ENCODE results near the gene BEGAIN. TPM values are rescaled to one million over a fixed set of nuclear protein-coding genes. Genes with fewer than 3 reads are reported as not detected.

The BEGAIN gene
- total RNA-seq, 1 experiment from 2014 or later, result 7.0 TPM

DNA sequence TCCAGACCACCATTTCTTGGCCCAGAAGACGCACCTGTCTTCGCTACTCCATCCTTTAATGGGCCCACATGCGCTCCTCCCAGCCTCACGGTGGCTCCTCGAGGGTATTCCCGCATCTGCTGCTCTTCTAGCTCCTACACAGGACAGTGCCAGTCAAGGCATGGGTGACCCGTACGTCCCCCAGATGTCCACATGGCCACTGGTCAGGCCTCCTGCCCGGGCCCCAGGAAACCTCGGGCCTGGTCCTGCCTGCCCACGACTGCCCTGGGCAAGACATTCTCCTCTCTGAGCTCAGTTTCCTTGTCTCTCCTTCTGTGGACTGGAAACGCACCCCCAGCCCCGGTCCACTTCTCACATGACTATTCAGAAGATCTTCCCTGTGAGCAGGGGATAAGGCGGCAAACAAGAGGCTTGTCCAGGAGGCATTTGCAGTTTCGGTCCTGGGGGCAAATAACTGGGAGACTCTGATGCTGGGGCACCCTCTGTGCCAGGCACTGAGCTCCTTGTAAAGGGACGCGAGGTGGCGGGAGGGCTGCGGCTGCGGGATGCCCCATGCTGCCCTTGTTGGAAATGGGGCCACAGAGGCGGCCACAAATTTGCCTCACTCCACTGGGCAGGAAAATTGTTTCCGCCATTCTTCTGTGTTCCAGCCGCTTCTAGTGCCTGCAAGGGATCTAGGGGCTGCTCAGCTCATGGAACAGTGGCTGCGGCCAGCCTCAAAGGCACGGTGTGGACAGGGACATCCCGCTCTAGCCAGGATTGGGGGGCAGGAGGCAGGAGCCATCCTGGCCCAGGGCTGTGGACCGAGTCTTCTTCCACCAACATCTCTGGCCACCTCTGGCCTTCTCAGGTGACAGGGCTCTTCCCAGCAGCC lies 6.8 kb upstream of the BEGAIN start:
- CTCF ChIA-PET, result no interaction called here
- TF ChIP-seq, protein P1, sequence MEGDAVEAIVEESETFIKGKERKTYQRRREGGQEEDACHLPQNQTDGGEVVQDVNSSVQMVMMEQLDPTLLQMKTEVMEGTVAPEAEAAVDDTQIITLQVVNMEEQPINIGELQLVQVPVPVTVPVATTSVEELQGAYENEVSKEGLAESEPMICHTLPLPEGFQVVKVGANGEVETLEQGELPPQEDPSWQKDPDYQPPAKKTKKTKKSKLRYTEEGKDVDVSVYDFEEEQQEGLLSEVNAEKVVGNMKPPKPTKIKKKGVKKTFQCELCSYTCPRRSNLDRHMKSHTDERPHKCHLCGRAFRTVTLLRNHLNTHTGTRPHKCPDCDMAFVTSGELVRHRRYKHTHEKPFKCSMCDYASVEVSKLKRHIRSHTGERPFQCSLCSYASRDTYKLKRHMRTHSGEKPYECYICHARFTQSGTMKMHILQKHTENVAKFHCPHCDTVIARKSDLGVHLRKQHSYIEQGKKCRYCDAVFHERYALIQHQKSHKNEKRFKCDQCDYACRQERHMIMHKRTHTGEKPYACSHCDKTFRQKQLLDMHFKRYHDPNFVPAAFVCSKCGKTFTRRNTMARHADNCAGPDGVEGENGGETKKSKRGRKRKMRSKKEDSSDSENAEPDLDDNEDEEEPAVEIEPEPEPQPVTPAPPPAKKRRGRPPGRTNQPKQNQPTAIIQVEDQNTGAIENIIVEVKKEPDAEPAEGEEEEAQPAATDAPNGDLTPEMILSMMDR (IDR thresholded peaks at IDR 0.05; ENCODE audit: unreplicated experiment), result no peak
- POLR2A ChIA-PET, result no interaction called here
- Mint-ChIP-seq H3K4me1 (ENCODE audit: insufficient read depth, unreplicated experiment) (no peaks in the 10 kb centered on the region), H3K27me3 (ENCODE audit: insufficient read depth, unreplicated experiment) (peaks cover 46% of the 10 kb centered on the region), H3K27ac (ENCODE audit: low read depth, unreplicated experiment) (no peak overlapping the region), H3K36me3 (ENCODE audit: insufficient read depth, unreplicated experiment) (no peaks in the 10 kb centered on the region), H3K4me3 (ENCODE audit: unreplicated experiment) (no peak overlapping the region), H3K9me3 (ENCODE audit: unreplicated experiment) (no peaks in the 10 kb centered on the region)
- no peak for DNase-seq (ENCODE audit: unreplicated experiment)
- intact Hi-C loops (cut with micrococcal nuclease), result no loop called here
- no TSS peak for BruUV-seq (replicated peaks)

DNA sequence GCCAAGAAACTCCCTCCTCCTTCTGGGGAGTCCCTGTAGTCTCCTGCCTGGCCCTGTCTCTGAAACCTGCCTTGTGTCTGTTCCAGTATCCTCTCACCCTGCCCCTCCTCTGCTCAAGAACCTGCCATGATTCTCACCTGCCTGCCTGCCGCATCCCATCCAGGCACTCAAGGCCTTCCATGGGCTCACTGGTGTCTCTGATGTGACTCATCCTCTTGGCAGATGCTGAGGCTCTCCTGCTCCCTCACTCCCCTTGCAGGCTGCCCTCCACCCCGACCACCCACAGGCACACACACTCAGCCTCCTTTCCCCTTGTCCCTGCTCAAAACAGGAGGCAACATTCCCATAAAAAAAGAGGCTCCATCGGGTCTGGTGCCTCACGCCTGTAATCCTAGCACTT lies 5.8 kb upstream of the BEGAIN start:
- BruUV-seq (replicated peaks), result no TSS peak
- Mint-ChIP-seq H3K27me3 (ENCODE audit: insufficient read depth, unreplicated experiment) (peaks cover 36% of the 10 kb centered on the region), H3K4me1 (ENCODE audit: insufficient read depth, unreplicated experiment) (no peaks in the 10 kb centered on the region), H3K27ac (ENCODE audit: low read depth, unreplicated experiment) (no peak overlapping the region), H3K4me3 (ENCODE audit: unreplicated experiment) (no peak overlapping the region), H3K36me3 (ENCODE audit: insufficient read depth, unreplicated experiment) (no peaks in the 10 kb centered on the region), H3K9me3 (ENCODE audit: unreplicated experiment) (no peaks in the 10 kb centered on the region)
- DNase-seq (ENCODE audit: unreplicated experiment), result no peak
- ChIA-PET CTCF (no interaction called here), POLR2A (no interaction called here)
- TF ChIP-seq, protein P1 (IDR thresholded peaks at IDR 0.05; ENCODE audit: unreplicated experiment), result no peak
- intact Hi-C loops (cut with micrococcal nuclease), result no loop called here

DNA sequence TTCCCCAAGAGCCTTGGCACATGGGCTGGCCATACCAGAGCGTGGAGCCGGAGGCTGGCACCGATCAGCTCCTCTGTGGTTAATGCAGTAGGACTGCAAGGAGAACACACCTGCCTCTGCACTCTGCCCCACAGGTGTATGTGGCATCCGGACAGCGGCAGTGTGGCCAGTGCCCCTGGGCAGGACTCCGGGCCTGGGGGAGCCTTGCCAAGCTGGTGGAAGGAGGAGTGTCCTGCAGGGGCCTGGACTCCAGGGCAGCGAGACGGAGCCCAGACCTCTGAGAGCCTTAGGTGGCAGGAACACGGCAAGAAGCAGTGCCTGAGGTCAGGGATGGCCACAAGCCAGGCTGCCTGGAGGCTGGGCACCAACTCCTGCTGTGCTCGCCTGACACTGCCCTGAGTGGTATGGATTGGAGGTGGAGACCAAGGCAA lies 5.3 kb upstream of the BEGAIN start:
- no peaks in the 10 kb centered on the region for H3K9me3 Mint-ChIP-seq (ENCODE audit: unreplicated experiment)

More for the DNA sequence above, 5.3 kb upstream of the BEGAIN start:
- ChIA-PET CTCF (no interaction called here), POLR2A (interaction anchor here (0.7 kb wide), 1 partner anchor 10 kb away, joined by 3 read pairs; no protein-coding TSS in a partner anchor)
- H3K27ac Mint-ChIP-seq (ENCODE audit: low read depth, unreplicated experiment), result no peak overlapping the region
- no peak for DNase-seq (ENCODE audit: unreplicated experiment)
- H3K4me3 Mint-ChIP-seq (ENCODE audit: unreplicated experiment), result no peak overlapping the region
- TF ChIP-seq, protein P1 (IDR thresholded peaks at IDR 0.05; ENCODE audit: unreplicated experiment), result no peak
- intact Hi-C loops (cut with micrococcal nuclease), result no loop called here
- BruUV-seq (replicated peaks), result no TSS peak
- peaks cover 31% of the 10 kb centered on the region for H3K27me3 Mint-ChIP-seq (ENCODE audit: insufficient read depth, unreplicated experiment)
- H3K4me1 Mint-ChIP-seq (ENCODE audit: insufficient read depth, unreplicated experiment), result no peaks in the 10 kb centered on the region
- H3K36me3 Mint-ChIP-seq (ENCODE audit: insufficient read depth, unreplicated experiment), result no peaks in the 10 kb centered on the region
